Activated naive CD4-positive, alpha-beta T cell treated with anti-CD3 and anti-CD28 coated beads, Interleukin-2, amount 50 U/mL, for 72 hours (primary cell): ENCODE data around the gene PLSCR2. TPM values are rescaled to one million over a fixed set of nuclear protein-coding genes. Genes with fewer than 3 reads are reported as not detected.

Experiments used
- ATAC-seq, 2 donors: fragments of 150-1000 bp; cut with Tn5 transposase; 2 replicates each; pipeline ENCODE4 v1.10.0; 2021; ENCODE audit warnings: mild to moderate bottlenecking in 2 of 2, moderate library complexity in 2 of 2
- DNase-seq, 2 donors: peaks; one replicate each; pipeline ENCODE4 v3.0.0; 2021 to 2022; ENCODE audit warnings: low spot score in 2 of 2
- H3K27ac Mint-ChIP-seq, 2 donors: one replicate each; pipeline ENCODE4 v1.8.0; 2022; ENCODE audit warnings: mild to moderate bottlenecking in 2 of 2, mixed read lengths in 2 of 2
- H3K36me3 Mint-ChIP-seq, 2 donors: one replicate each; pipeline ENCODE4 v1.8.0; 2022; ENCODE audit warnings: mixed read lengths in 2 of 2
- H3K9me3 Mint-ChIP-seq, 2 donors: one replicate each; pipeline ENCODE4 v1.8.0; 2022; ENCODE audit warnings: mixed read lengths in 2 of 2
- total RNA-seq, 2 donors: library from RNA; stranded (reverse); gene quantifications; one replicate each; pipeline ENCODE4 v1.2.3, GENCODE V29; 2022

PLSCR2 gene
- total RNA-seq, 2 donors from 2014 or later, result not detected

GRCh38 chr3:146395164-146395563 lies 74.2 kb downstream of the PLSCR2 start:
- DNase-seq, result no peak
- H3K36me3 Mint-ChIP-seq, result no peaks in the 10 kb centered on the region
- no peak for ATAC-seq
- H3K27ac Mint-ChIP-seq, result no peak overlapping the region
- no peaks in the 10 kb centered on the region for H3K9me3 Mint-ChIP-seq

- H3K27ac Mint-ChIP-seq, result no peak overlapping the region
- H3K36me3 Mint-ChIP-seq, result no peaks in the 10 kb centered on the region
- ATAC-seq (no peak), DNase-seq (no peak)
- no peaks in the 10 kb centered on the region for H3K9me3 Mint-ChIP-seq
These were observed 78.4 kb downstream of the PLSCR2 start for GRCh38 chr3:146390957-146391356.

GRCh38 chr3:146390006-146390772 lies 79.2 kb downstream of the PLSCR2 start:
- Mint-ChIP-seq H3K36me3 (no peaks in the 10 kb centered on the region), H3K27ac (no peak overlapping the region), H3K9me3 (no peaks in the 10 kb centered on the region)
- ATAC-seq (no peak), DNase-seq (no peak)

GRCh38 chr3:146387566-146387965 lies 81.8 kb downstream of the PLSCR2 start:
- H3K36me3 Mint-ChIP-seq, result no peaks in the 10 kb centered on the region
- no peak overlapping the region for H3K27ac Mint-ChIP-seq
- H3K9me3 Mint-ChIP-seq, result no peaks in the 10 kb centered on the region
- ATAC-seq, result no peak
- DNase-seq, result no peak

GRCh38 chr3:146386936-146387335 lies 82.4 kb downstream of the PLSCR2 start:
- ATAC-seq (no peak), DNase-seq (no peak)
- no peak overlapping the region for H3K27ac Mint-ChIP-seq
- H3K9me3 Mint-ChIP-seq, result no peaks in the 10 kb centered on the region
- no peaks in the 10 kb centered on the region for H3K36me3 Mint-ChIP-seq

GRCh38 chr3:146384786-146385185 lies 84.6 kb downstream of the PLSCR2 start:
- no peak overlapping the region for H3K27ac Mint-ChIP-seq

More at GRCh38 chr3:146384786-146385185, 84.6 kb downstream of the PLSCR2 start:
- DNase-seq (no peak), ATAC-seq (no peak)
- Mint-ChIP-seq H3K36me3 (no peaks in the 10 kb centered on the region), H3K9me3 (no peaks in the 10 kb centered on the region)

Other genes starting within 250 kb of the PLSCR2 start
- gene PLSCR4, start 218.5 kb downstream of the PLSCR2 start, total RNA-seq, result not detected
- 100 to 1,000 TPM in 1 of 2 donors, 10 to 100 TPM in 1; 41.0 to 103 TPM for gene PLSCR1, start 75.0 kb upstream of the PLSCR2 start, total RNA-seq
- gene PLSCR5, start 135.8 kb upstream of the PLSCR2 start, total RNA-seq, result not detected